Hepatocyte (in vitro differentiated cells): ENCODE measurements around the gene MAST4. TPM values are rescaled to one million over a fixed set of nuclear protein-coding genes. Genes with fewer than 3 reads are reported as not detected.

Source experiments
- DNase-seq: peaks from one replicate; pipeline ENCODE4 v3.0.0-alpha.2; 2016; ENCODE audit warnings: low spot score
- H2AFZ ChIP-seq: fragments of 200-600 bp; sonication (generic); 2 replicates; pipeline ENCODE4 v1.6.0; 2016; ENCODE audit warnings: antibody characterized with exemption, mild to moderate bottlenecking
- H3K27ac ChIP-seq: fragments of 200-600 bp; sonication (generic); 2 replicates; pipeline ENCODE4 v1.5.1; 2016; ENCODE audit warnings: mild to moderate bottlenecking
- H3K27me3 ChIP-seq: fragments of 200-600 bp; sonication (generic); 2 replicates; pipeline ENCODE4 v1.6.1; 2016
- H3K36me3 ChIP-seq: fragments of 200-600 bp; sonication (generic); replicated peaks from 2 replicates; pipeline ENCODE4 v1.5.1; 2016; ENCODE audit warnings: low read depth; ENCODE audit not compliant: insufficient read depth
- H3K4me1 ChIP-seq: fragments of 200-600 bp; sonication (generic); 2 replicates; pipeline ENCODE4 v1.5.1; 2016; ENCODE audit warnings: mild to moderate bottlenecking, moderate library complexity; ENCODE audit not compliant: insufficient read depth
- H3K4me2 ChIP-seq: fragments of 200-600 bp; sonication (generic); 2 replicates; pipeline ENCODE4 v1.6.0; 2016
- H3K4me3 ChIP-seq: fragments of 200-600 bp; sonication (generic); 2 replicates; pipeline ENCODE4 v1.5.1; 2016; ENCODE audit warnings: mild to moderate bottlenecking
- H3K79me2 ChIP-seq: fragments of 200-600 bp; sonication (generic); 2 replicates; pipeline ENCODE4 v1.6.0; 2017; ENCODE audit warnings: mild to moderate bottlenecking
- H3K9me2 ChIP-seq: fragments of 200-600 bp; sonication (generic); replicated peaks from 2 replicates; pipeline ENCODE4 v1.6.0; 2017; ENCODE audit warnings: mild to moderate bottlenecking; ENCODE audit not compliant: insufficient read depth
- H3K9me3 ChIP-seq: fragments of 200-600 bp; sonication (generic); 2 replicates; pipeline ENCODE4 v1.5.1; 2016; ENCODE audit warnings: low read depth, mild to moderate bottlenecking
- H4K20me1 ChIP-seq: fragments of 200-600 bp; sonication (generic); 2 replicates; pipeline ENCODE4 v1.6.0; 2016; ENCODE audit warnings: mild to moderate bottlenecking; ENCODE audit not compliant: insufficient read depth, poor library complexity, severe bottlenecking
- CTCF ChIP-seq: fragments of 200-600 bp; sonication (generic); IDR thresholded peaks from 2 replicates; pipeline ENCODE4 v1.5.1; 2016; ENCODE audit warnings: antibody characterized with exemption, mild to moderate bottlenecking; ENCODE audit not compliant: poor library complexity
- EZH2 ChIP-seq: fragments of 200-600 bp; sonication (generic); IDR thresholded peaks from 2 replicates; pipeline ENCODE4 v1.6.1; 2016; ENCODE audit warnings: antibody characterized with exemption, mild to moderate bottlenecking, borderline replicate concordance
- EZH2phosphoT487 ChIP-seq: fragments of 200-600 bp; sonication (generic); IDR thresholded peaks from one replicate; pipeline ENCODE4 v1.6.1; 2018; ENCODE audit warnings: antibody characterized with exemption, mild to moderate bottlenecking, low read depth, moderate library complexity; ENCODE audit not compliant: unreplicated experiment, severe bottlenecking
- WGBS: methylation state at CpG from one replicate; pipeline ENCODE4 v1.1.6; 2016; ENCODE audit warnings: low lambda C conversion rate; ENCODE audit errors: missing lambda C conversion rate; 5-methylcytosine and 5-hydroxymethylcytosine counted together
- polyA plus RNA-seq: library from polyadenylated mRNA; unstranded; fragments of >200 nt; fragmentation: Nextera tagmentation; extraction: Ambion mirVana; gene quantifications from 2 replicates; pipeline ENCODE4 v1.2.1, GENCODE V29; 2016
- total RNA-seq: library from RNA; depleted of rRNA; stranded (reverse); fragments of >200 nt; gene quantifications from 2 replicates; pipeline ENCODE4 v1.2.3, GENCODE V29; 2014

MAST4 gene
- total and polyA plus RNA-seq, 2 experiments from 2014 or later, result 11.7 to 13.2 TPM

GRCh38 chr5:66727630-66728029 is 131.4 kb downstream of the MAST4 start:
- Histone ChIP-seq H3K79me2 (no peaks in the 10 kb centered on the region), H2AFZ (no peak overlapping the region), H3K9me2 (no peaks in the 10 kb centered on the region), H3K4me3 (no peak overlapping the region), H4K20me1 (no peaks in the 10 kb centered on the region), H3K9me3 (no peaks in the 10 kb centered on the region), H3K4me2 (no peak overlapping the region), H3K4me1 (no peaks in the 10 kb centered on the region), H3K27me3 (no peaks in the 10 kb centered on the region), H3K27ac (no peak overlapping the region), H3K36me3 (no peaks in the 10 kb centered on the region)
- TF ChIP-seq EZH2phosphoT487 (no peak), EZH2 (no peak), CTCF (no peak)
- WGBS, result 76% methylated on average over 2 of the region's 2 CpGs
- no peak for DNase-seq

GRCh38 chr5:66728049-66728448 is 131.9 kb downstream of the MAST4 start:
- Histone ChIP-seq H3K9me3 (no peaks in the 10 kb centered on the region), H3K4me1 (no peaks in the 10 kb centered on the region), H3K27me3 (no peaks in the 10 kb centered on the region), H3K79me2 (no peaks in the 10 kb centered on the region), H4K20me1 (no peaks in the 10 kb centered on the region), H3K27ac (no peak overlapping the region), H3K4me3 (no peak overlapping the region), H2AFZ (no peak overlapping the region), H3K4me2 (no peak overlapping the region), H3K36me3 (no peaks in the 10 kb centered on the region), H3K9me2 (no peaks in the 10 kb centered on the region)
- TF ChIP-seq EZH2phosphoT487 (no peak), CTCF (no peak), EZH2 (no peak)
- no peak for DNase-seq
- WGBS, result 98% methylated on average over 1 of the region's 1 CpG

DNA sequence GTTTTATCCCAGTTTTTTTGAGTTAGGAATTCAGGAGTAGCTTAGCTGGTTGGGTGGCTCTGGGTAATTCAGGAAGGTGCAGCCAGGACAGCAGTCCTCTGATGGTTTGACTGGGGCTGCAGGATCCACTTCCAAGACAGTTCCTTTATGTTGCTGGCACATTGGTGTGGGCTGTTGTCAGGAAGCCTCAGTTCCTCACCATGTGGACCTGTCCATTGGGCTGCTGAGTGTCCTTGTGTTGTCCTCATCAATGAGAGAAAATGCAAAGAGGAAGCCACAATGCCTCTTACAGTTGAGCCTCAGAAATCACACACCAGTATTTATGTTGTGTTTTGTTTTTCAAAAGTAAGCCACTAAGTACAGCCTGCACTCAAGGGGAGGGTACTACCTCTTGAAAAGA is 140.9 kb downstream of the MAST4 start:
- no peak for TF ChIP-seq EZH2phosphoT487
- no peak for TF ChIP-seq EZH2
- no peak for TF ChIP-seq CTCF
- Histone ChIP-seq H3K4me3 (no peak overlapping the region), H3K9me3 (no peaks in the 10 kb centered on the region), H3K9me2 (no peaks in the 10 kb centered on the region), H3K27ac (no peak overlapping the region), H3K36me3 (no peaks in the 10 kb centered on the region), H4K20me1 (no peaks in the 10 kb centered on the region), H2AFZ (no peak overlapping the region), H3K27me3 (no peaks in the 10 kb centered on the region), H3K79me2 (no peaks in the 10 kb centered on the region), H3K4me2 (no peak overlapping the region), H3K4me1 (no peaks in the 10 kb centered on the region)
- no peak for DNase-seq

GRCh38 chr5:66738136-66738535 is 141.9 kb downstream of the MAST4 start:
- no peak overlapping the region for H3K4me2 ChIP-seq
- H3K4me1 ChIP-seq, result no peaks in the 10 kb centered on the region
- no peak overlapping the region for H3K27ac ChIP-seq
- no peak overlapping the region for H2AFZ ChIP-seq
- no peaks in the 10 kb centered on the region for H3K79me2 ChIP-seq
- no peaks in the 10 kb centered on the region for H4K20me1 ChIP-seq
- H3K27me3 ChIP-seq, result no peaks in the 10 kb centered on the region
- no peaks in the 10 kb centered on the region for H3K9me3 ChIP-seq
- 88% methylated on average over 1 of the region's 1 CpG for WGBS
- no peaks in the 10 kb centered on the region for H3K36me3 ChIP-seq
- DNase-seq, result no peak
- TF ChIP-seq EZH2, result no peak
- H3K9me2 ChIP-seq, result no peaks in the 10 kb centered on the region
- H3K4me3 ChIP-seq, result no peak overlapping the region
